ENCODE measurements around the gene CEP97. TPM values are rescaled to one million over a fixed set of nuclear protein-coding genes. Genes with fewer than 3 reads are reported as not detected.
"Not testable (repeated sequence)": the region's sequence is repeated elsewhere in the genome, so short reads cannot be mapped to it uniquely, and the experiment has no call there.

CEP97 gene
- total and polyA plus RNA-seq, 3 donors from 2014 or later = 19.3 to 26.5 (median 22.1) TPM

- 2% methylated on average over 11 of the region's 11 CpGs for WGBS, 2 donors
- no peak for DNase-seq
- no peak for TF ChIP-seq CTCF (IDR thresholded peaks at IDR 0.05)
- no peak for TF ChIP-seq POLR2A (IDR thresholded peaks at IDR 0.05)
- H3K27ac ChIP-seq = peak overlapping the region; percentile 91 to 94
- intact Hi-C loops (cut with DNase I; ENCODE audit: low total_unique reads) = loop anchor here (10.0 kb wide), 1 partner anchor 111 kb away; the partner anchor contains the start of gene PCNP
- peaks cover 16% of the 10 kb centered on the region for H3K4me1 ChIP-seq
- H3K36me3 ChIP-seq (ENCODE audit: low read depth, missing control alignments) = no peaks in the 10 kb centered on the region
- no peaks in the 10 kb centered on the region for H3K27me3 ChIP-seq
- peak overlapping the region; percentile 73 to 84 for H3K4me3 ChIP-seq
- H3K9me3 ChIP-seq = no peaks in the 10 kb centered on the region
Observed at GRCh38 chr3:101685870-101686307, 38.5 kb upstream of the CEP97 start.

GRCh38 chr3:101687142-101687931, 37.1 kb upstream of the CEP97 start:
- peak overlapping the region; percentile 73 to 84 for H3K4me3 ChIP-seq
- no peaks in the 10 kb centered on the region for H3K27me3 ChIP-seq
- H3K4me1 ChIP-seq = peaks cover 16% of the 10 kb centered on the region
- intact Hi-C loops (cut with DNase I; ENCODE audit: low total_unique reads) = loop anchor here (10.0 kb wide), 1 partner anchor 113 kb away; the partner anchor contains the start of gene PCNP
- 27 to 33% methylated on average over 25 of the region's 25 CpGs for WGBS, 2 donors
- peak; percentile 28 for DNase-seq
- no peak for TF ChIP-seq POLR2A (IDR thresholded peaks at IDR 0.05)
- TF ChIP-seq CTCF (IDR thresholded peaks at IDR 0.05) = no peak
- H3K9me3 ChIP-seq = no peaks in the 10 kb centered on the region
- H3K36me3 ChIP-seq (ENCODE audit: low read depth, missing control alignments) = no peaks in the 10 kb centered on the region
- H3K27ac ChIP-seq = peak overlapping the region; percentile 91 to 94

- TF ChIP-seq POLR2A (IDR thresholded peaks at IDR 0.05) = no peak
- Histone ChIP-seq H3K27ac (no peak overlapping the region), H3K4me3 (no peak overlapping the region), H3K4me1 (peaks cover 15% of the 10 kb centered on the region), H3K36me3 (ENCODE audit: low read depth, missing control alignments) (no peaks in the 10 kb centered on the region), H3K27me3 (no peaks in the 10 kb centered on the region), H3K9me3 (no peaks in the 10 kb centered on the region)
- WGBS, 2 donors = 68 to 69% methylated on average over 2 of the region's 2 CpGs
- intact Hi-C loops (cut with DNase I; ENCODE audit: low total_unique reads) = loop anchor here (10.0 kb wide), 1 partner anchor 114 kb away; the partner anchor contains the start of gene PCNP
- DNase-seq = no peak
Observed at GRCh38 chr3:101689286-101689685, 35.1 kb upstream of the CEP97 start.

GRCh38 chr3:101690972-101691371, 33.4 kb upstream of the CEP97 start:
- TF ChIP-seq CTCF (IDR thresholded peaks at IDR 0.05) = no peak
- no peak for TF ChIP-seq POLR2A (IDR thresholded peaks at IDR 0.05)
- intact Hi-C loops (cut with DNase I; ENCODE audit: low total_unique reads) = no loop called here
- H3K27me3 ChIP-seq = no peaks in the 10 kb centered on the region
- H3K4me3 ChIP-seq = no peak overlapping the region
- no peaks in the 10 kb centered on the region for H3K9me3 ChIP-seq
- no peak overlapping the region for H3K27ac ChIP-seq
- peaks cover 5% of the 10 kb centered on the region for H3K4me1 ChIP-seq
- no peaks in the 10 kb centered on the region for H3K36me3 ChIP-seq (ENCODE audit: low read depth, missing control alignments)
- DNase-seq = no peak

GRCh38 chr3:101691685-101692671, 32.4 kb upstream of the CEP97 start:
- H3K4me3 ChIP-seq; H3K27ac ChIP-seq; H3K4me1 ChIP-seq; H3K9me3 ChIP-seq; H3K27me3 ChIP-seq; intact Hi-C loops (cut with DNase I; ENCODE audit: low total_unique reads); H3K36me3 ChIP-seq (ENCODE audit: low read depth, missing control alignments); DNase-seq: not testable (repeated sequence)
- 75% methylated on average over 12 to 15 of the region's 15 CpGs for WGBS, 2 donors
